Measurements from ENCODE around the gene REP15. TPM values are rescaled to one million over a fixed set of nuclear protein-coding genes. Genes with fewer than 3 reads are reported as not detected.
A peak's percentile ranks its signal among the peaks of the same experiment; 100 is the strongest.

REP15 gene
- total RNA-seq, 5 donors from 2014 or later (not counting 1 experiment from before 2014, with no cell fraction given), result 0.46 TPM; not detected in 4

DNA sequence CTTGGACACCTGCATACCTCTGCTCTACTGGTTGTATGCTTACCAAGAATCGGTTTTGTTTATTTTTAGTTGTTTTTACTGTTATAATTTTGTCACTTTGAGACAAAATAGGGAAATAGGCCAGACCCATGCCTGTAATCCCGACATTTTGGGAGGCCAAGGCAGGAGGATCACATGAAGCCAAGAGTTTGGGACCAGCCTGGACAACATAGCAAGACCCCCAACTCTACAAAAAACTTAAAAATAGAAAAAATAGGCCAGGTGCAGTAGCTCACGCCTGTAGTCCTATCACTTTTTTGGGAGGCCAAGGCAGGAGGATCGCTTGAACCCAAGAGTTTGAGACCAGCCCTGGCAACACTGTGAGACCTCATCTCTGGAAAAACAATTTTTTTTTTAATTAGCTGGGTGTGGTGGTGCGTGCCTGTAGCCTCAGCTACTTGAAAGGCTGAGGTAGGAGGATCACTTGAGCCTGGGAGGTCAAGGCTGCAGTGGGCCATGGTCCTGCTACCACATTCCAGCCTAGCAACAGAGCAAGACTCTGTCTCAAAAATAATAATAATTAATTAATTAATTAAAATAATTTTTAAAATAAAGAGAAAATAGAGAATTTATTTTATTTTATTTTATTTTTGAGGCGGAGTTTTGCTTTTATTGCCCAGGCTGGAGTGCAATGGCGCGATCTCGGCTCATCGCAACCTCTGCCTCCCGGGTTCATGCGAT lies 13.1 kb downstream of the REP15 start:
- H3K4me1 Mint-ChIP-seq, result peaks cover 28 to 40% (median 38%) of the 10 kb centered on the region in 3 donors
- Histone ChIP-seq H3K9me3 (no peaks in the 10 kb centered on the region), H3K4me1 (ENCODE audit: control insufficient read depth in 1 of 2, extremely low read depth in 1 of 2, insufficient read depth in 2 of 2, low read length in 2 of 2) (peaks cover 5 to 20% of the 10 kb centered on the region in 2 experiments), H3K27ac (ENCODE audit: low read length) (no peak overlapping the region), H3K27me3 (replicated peaks in 1 of 2; ENCODE audit: control insufficient read depth in 2 of 2, extremely low read depth in 1 of 2, insufficient read depth in 2 of 2, low read length in 1 of 2) (no peaks in the 10 kb centered on the region), H3K36me3 (ENCODE audit: control insufficient read depth in 2 of 2, extremely low read depth in 1 of 2, insufficient read depth in 1 of 2, low read length in 1 of 2) (peaks cover 0 to 4% of the 10 kb centered on the region in 2 donors), H3K4me3 (ENCODE audit: control insufficient read depth in 1 of 2, extremely low read depth in 1 of 2, low read length in 1 of 2) (peak overlapping the region in 1 of 2 donors; percentile 94)
- no peak overlapping the region for H3K27ac Mint-ChIP-seq
- WGBS (ENCODE audit: insufficient coverage), result 90% methylated on average over 8 of the region's 12 CpGs
- H3K4me3 Mint-ChIP-seq, result peak overlapping the region; percentile 96 to 98 (median 98)
- ChIA-PET CTCF (interaction anchor here in 1 of 2 donors (0.9 to 1.0 kb wide), 2 partner anchors 113 to 693 kb away, joined by 3 to 6 read pairs; no protein-coding TSS in a partner anchor), POLR2A (no interaction called here)
- no peaks in the 10 kb centered on the region for H3K27me3 Mint-ChIP-seq
- no peak for ATAC-seq (replicated peaks in 1 of 4)
- H3K9me3 Mint-ChIP-seq, result no peaks in the 10 kb centered on the region
- DNase-seq, result no peak
- peaks cover 7% of the 10 kb centered on the region for H3K36me3 Mint-ChIP-seq

DNA sequence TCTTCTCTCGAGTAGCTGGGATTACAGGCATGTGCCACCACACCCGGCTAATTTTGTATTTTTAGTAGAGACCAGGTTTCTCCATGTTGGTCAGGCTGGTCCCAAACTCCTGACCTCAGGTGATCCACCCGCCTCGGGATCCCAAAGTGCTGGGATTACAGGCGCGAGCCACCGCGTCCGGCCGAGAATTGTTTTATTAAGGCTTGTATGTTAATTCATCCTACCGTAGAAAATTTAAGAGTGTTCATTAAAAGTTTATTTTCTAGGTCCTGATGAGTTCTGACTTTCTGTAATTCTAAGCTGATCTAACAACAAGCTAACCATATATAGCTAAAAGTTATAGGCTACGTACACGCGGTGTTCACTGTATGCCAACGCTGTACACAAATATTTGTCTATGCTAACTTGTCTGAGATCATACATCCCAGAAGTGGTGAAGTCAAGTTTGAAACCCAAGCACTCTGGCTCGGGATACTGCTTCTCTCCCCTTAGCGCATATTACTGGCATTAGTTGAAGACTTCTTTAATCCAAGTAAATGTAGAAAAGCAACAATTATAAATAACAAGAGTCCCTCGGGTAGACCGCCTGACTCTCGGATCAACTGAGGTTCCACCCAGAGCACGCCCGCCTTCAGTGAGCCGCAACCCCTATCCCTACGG lies 13.8 kb downstream of the REP15 start:
- Mint-ChIP-seq H3K4me1 (peaks cover 32 to 44% (median 42%) of the 10 kb centered on the region in 3 donors), H3K27ac (peak overlapping the region; percentile 97 to 99), H3K36me3 (peaks cover 10% of the 10 kb centered on the region), H3K9me3 (no peaks in the 10 kb centered on the region), H3K27me3 (no peaks in the 10 kb centered on the region), H3K4me3 (peak overlapping the region; percentile 96 to 98 (median 98))
- H3K4me3 ChIP-seq (ENCODE audit: control insufficient read depth in 1 of 2, extremely low read depth in 1 of 2, low read length in 1 of 2), result peak overlapping the region; percentile 94 to 100
- no peaks in the 10 kb centered on the region for H3K9me3 ChIP-seq
- ATAC-seq (replicated peaks in 1 of 4) (peak; percentile 41 to 54 (median 45)), DNase-seq (no peak)
- ChIA-PET POLR2A (interaction anchor here in 1 of 2 donors (0.6 kb wide), 1 partner anchor 480 kb away, joined by 3 read pairs; the partner anchor contains the start of gene CCDC91), CTCF (interaction anchor here (0.6 to 1.0 kb wide), 4 partner anchors 9 to 694 kb away, joined by 3 to 6 read pairs (median 4); no protein-coding TSS in a partner anchor)
- peaks cover 5 to 20% of the 10 kb centered on the region in 2 experiments for H3K4me1 ChIP-seq (ENCODE audit: control insufficient read depth in 1 of 2, extremely low read depth in 1 of 2, insufficient read depth in 2 of 2, low read length in 2 of 2)
- no peaks in the 10 kb centered on the region for H3K27me3 ChIP-seq (replicated peaks in 1 of 2; ENCODE audit: control insufficient read depth in 2 of 2, extremely low read depth in 1 of 2, insufficient read depth in 2 of 2, low read length in 1 of 2)
- peaks cover under 1 to 9% of the 10 kb centered on the region in 2 donors for H3K36me3 ChIP-seq (ENCODE audit: control insufficient read depth in 2 of 2, extremely low read depth in 1 of 2, insufficient read depth in 1 of 2, low read length in 1 of 2)
- 13% methylated on average over 9 of the region's 24 CpGs for WGBS (ENCODE audit: insufficient coverage)
- peak overlapping the region; percentile 59 for H3K27ac ChIP-seq (ENCODE audit: low read length)

DNA sequence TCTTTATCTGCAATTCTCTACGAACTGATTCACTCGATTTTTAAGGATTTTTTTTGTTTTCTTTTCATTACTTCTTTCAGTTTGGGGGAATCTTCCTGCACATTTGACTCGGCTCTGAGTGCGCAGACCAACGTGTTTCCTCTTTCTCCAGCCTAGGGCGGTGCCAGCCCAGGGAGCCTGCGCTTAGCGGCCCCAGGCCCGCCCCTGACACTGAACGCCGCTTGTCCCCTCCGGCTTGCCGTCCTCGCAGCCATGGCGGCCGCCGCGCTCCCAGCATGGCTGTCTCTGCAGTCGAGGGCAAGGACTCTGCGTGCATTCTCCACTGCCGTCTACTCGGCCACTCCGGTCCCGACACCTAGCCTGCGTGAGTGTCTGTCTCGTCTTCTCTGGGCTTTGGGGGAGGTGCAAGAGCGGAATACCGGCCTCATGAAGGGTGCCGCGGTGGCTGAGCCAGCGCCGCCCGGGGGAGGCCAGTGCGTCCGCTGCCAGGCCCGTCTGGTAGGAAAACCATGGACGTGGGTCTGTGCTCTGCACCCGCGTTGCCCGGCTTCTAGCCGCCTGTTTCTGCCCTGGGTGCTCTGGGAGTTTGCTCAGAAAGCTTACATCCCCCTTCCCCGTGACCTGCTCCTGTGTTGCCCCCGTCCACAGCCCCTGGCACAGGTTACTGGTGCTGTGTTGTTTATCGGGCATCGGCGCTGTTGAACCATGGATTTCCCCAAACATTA lies 14.5 kb downstream of the REP15 start, which contains the start of gene MRPS35:
TSS of gene MRPS35 (plus strand) at position 241 of the 725 bp plus-strand sequence. CDS start at position 253, 12 bp downstream.
- H3K27ac ChIP-seq (ENCODE audit: low read length), result peak within 1 kb of the TSS; percentile 59
- no peaks in the 10 kb centered on the region for H3K27me3 ChIP-seq (replicated peaks in 1 of 2; ENCODE audit: control insufficient read depth in 2 of 2, extremely low read depth in 1 of 2, insufficient read depth in 2 of 2, low read length in 1 of 2)
- H3K36me3 Mint-ChIP-seq, result peaks cover 10% of the 10 kb centered on the region
- peak within 1 kb of the TSS; percentile 94 to 100 for H3K4me3 ChIP-seq (ENCODE audit: control insufficient read depth in 1 of 2, extremely low read depth in 1 of 2, low read length in 1 of 2)
- peak; percentile 96 to 99 (median 98) for ATAC-seq (replicated peaks in 1 of 4)
- peaks cover 3 to 9% of the 10 kb centered on the region in 2 donors for H3K36me3 ChIP-seq (ENCODE audit: control insufficient read depth in 2 of 2, extremely low read depth in 1 of 2, insufficient read depth in 1 of 2, low read length in 1 of 2)
- no peaks in the 10 kb centered on the region for H3K9me3 ChIP-seq
- H3K4me1 ChIP-seq (ENCODE audit: control insufficient read depth in 1 of 2, extremely low read depth in 1 of 2, insufficient read depth in 2 of 2, low read length in 2 of 2), result peaks cover 5 to 20% of the 10 kb centered on the region in 2 experiments
- ChIA-PET CTCF (interaction anchor here (0.6 to 1.0 kb wide), 3 partner anchors 9 to 339 kb away, joined by 3 to 6 read pairs (median 3); no protein-coding TSS in a partner anchor), POLR2A (interaction anchor here in 1 of 2 donors (0.5 to 0.6 kb wide), 2 partner anchors 480 kb away, joined by 3 read pairs; partner anchors contain the start of gene CCDC91)
- no peaks in the 10 kb centered on the region for H3K9me3 Mint-ChIP-seq
- H3K27ac Mint-ChIP-seq, result peak within 1 kb of the TSS; percentile 97 to 99
- WGBS (ENCODE audit: insufficient coverage), result 1% methylated on average over 29 of the region's 46 CpGs
- H3K4me3 Mint-ChIP-seq, result peak within 1 kb of the TSS; percentile 96 to 98 (median 98)
- peak; percentile 80 to 94 (median 88) for DNase-seq
- no peaks in the 10 kb centered on the region for H3K27me3 Mint-ChIP-seq
- peaks cover 32 to 44% (median 42%) of the 10 kb centered on the region in 3 donors for H3K4me1 Mint-ChIP-seq

DNA sequence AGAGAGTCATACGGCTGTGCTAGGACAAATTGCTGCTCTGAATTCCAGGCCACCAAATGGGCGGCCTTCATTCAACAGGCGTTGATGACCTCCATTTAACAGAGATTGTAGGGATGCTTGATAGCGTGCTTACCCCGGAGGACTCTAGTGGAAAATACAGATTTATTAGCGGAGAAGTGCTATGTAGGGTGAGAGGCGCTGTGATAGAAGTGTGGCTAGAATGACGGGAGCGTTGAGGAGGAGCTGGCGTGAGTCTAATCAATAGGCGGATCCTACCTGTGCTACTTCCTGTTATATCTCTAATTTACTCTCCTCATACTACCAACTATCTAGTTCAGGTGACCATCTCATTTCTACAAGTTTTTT lies 15.1 kb downstream of the REP15 start:
- Mint-ChIP-seq H3K27ac (peak overlapping the region; percentile 97 to 99), H3K36me3 (peaks cover 10% of the 10 kb centered on the region), H3K4me1 (peaks cover 34 to 44% (median 42%) of the 10 kb centered on the region in 3 donors), H3K4me3 (peak overlapping the region; percentile 96 to 98 (median 98)), H3K27me3 (no peaks in the 10 kb centered on the region), H3K9me3 (no peaks in the 10 kb centered on the region)
- Histone ChIP-seq H3K27ac (ENCODE audit: low read length) (peak overlapping the region; percentile 54), H3K4me1 (ENCODE audit: control insufficient read depth in 1 of 2, extremely low read depth in 1 of 2, insufficient read depth in 2 of 2, low read length in 2 of 2) (peaks cover 5 to 20% of the 10 kb centered on the region in 2 experiments), H3K4me3 (ENCODE audit: control insufficient read depth in 1 of 2, extremely low read depth in 1 of 2, low read length in 1 of 2) (peak overlapping the region; percentile 94 to 100), H3K27me3 (replicated peaks in 1 of 2; ENCODE audit: control insufficient read depth in 2 of 2, extremely low read depth in 1 of 2, insufficient read depth in 2 of 2, low read length in 1 of 2) (no peaks in the 10 kb centered on the region), H3K36me3 (ENCODE audit: control insufficient read depth in 2 of 2, extremely low read depth in 1 of 2, insufficient read depth in 1 of 2, low read length in 1 of 2) (peaks cover 3 to 12% of the 10 kb centered on the region in 2 donors), H3K9me3 (no peaks in the 10 kb centered on the region)
- ChIA-PET CTCF (no interaction called here), POLR2A (interaction anchor here in 1 of 2 donors (0.5 kb wide), 1 partner anchor 480 kb away, joined by 3 read pairs; no protein-coding TSS in a partner anchor)
- DNase-seq (peak in 2 of 35 experiments; percentile 2 to 23), ATAC-seq (replicated peaks in 1 of 4) (no peak)
- WGBS (ENCODE audit: insufficient coverage), result 3% methylated on average over 3 of the region's 11 CpGs

DNA sequence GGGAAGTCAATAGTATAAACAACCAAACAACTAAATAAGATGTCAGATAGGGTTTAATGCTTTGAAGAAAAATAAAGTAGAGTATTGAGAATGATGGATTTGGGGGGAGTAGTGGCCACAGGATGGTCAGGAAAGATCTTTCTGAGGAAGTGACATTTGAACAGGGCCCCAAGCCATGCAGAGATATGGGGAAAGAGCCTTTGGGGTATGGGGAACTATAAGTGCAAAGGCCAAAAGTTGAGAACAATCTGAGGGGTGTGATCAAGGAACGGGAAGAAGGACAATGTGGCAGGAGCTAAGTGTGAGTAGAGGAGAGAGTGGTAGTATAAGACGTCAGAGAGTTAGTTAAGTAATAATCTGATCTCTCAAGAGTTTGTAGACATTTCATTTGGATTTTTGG lies 15.7 kb downstream of the REP15 start:
- Mint-ChIP-seq H3K36me3 (peaks cover 12% of the 10 kb centered on the region), H3K27ac (no peak overlapping the region), H3K9me3 (no peaks in the 10 kb centered on the region), H3K4me1 (peaks cover 34 to 44% (median 42%) of the 10 kb centered on the region in 3 donors), H3K4me3 (peak overlapping the region; percentile 96 to 98 (median 98)), H3K27me3 (no peaks in the 10 kb centered on the region)
- ATAC-seq (replicated peaks in 1 of 4) (no peak), DNase-seq (no peak)
- Histone ChIP-seq H3K9me3 (no peaks in the 10 kb centered on the region), H3K4me1 (ENCODE audit: control insufficient read depth in 1 of 2, extremely low read depth in 1 of 2, insufficient read depth in 2 of 2, low read length in 2 of 2) (peaks cover 5 to 20% of the 10 kb centered on the region in 2 experiments), H3K4me3 (ENCODE audit: control insufficient read depth in 1 of 2, extremely low read depth in 1 of 2, low read length in 1 of 2) (no peak overlapping the region), H3K27me3 (replicated peaks in 1 of 2; ENCODE audit: control insufficient read depth in 2 of 2, extremely low read depth in 1 of 2, insufficient read depth in 2 of 2, low read length in 1 of 2) (no peaks in the 10 kb centered on the region), H3K27ac (ENCODE audit: low read length) (no peak overlapping the region), H3K36me3 (ENCODE audit: control insufficient read depth in 2 of 2, extremely low read depth in 1 of 2, insufficient read depth in 1 of 2, low read length in 1 of 2) (peaks cover 3 to 17% of the 10 kb centered on the region in 2 donors)
- POLR2A ChIA-PET, result no interaction called here
- WGBS (ENCODE audit: insufficient coverage), result 94% methylated on average over 2 of the region's 2 CpGs
- CTCF ChIA-PET, result no interaction called here

All from T-cell (primary cell).